KMS-11 (cell line): ENCODE measurements around the gene SLC10A7.

Source experiments
- H2AFZ ChIP-seq: fragments of 200-600 bp; sonication (generic); 2 replicates; pipeline ENCODE4 v1.6.1; 2016; ENCODE audit warnings: antibody characterized with exemption, mixed run types, low read depth
- H3K27ac ChIP-seq: fragments of 200-600 bp; sonication (generic); 2 replicates; pipeline ENCODE4 v1.6.1; 2016; ENCODE audit warnings: mild to moderate bottlenecking, mixed run types
- H3K27me3 ChIP-seq: fragments of 200-600 bp; sonication (generic); 2 replicates; pipeline ENCODE4 v1.6.1; 2017; ENCODE audit warnings: mild to moderate bottlenecking, low read depth, mixed run types, moderate library complexity; ENCODE audit not compliant: insufficient read depth
- H3K36me3 ChIP-seq: fragments of 200-600 bp; sonication (generic); 2 replicates; pipeline ENCODE4 v1.6.1; 2017; ENCODE audit warnings: mild to moderate bottlenecking, mixed run types; ENCODE audit not compliant: insufficient read depth
- H3K4me1 ChIP-seq: fragments of 200-600 bp; sonication (generic); 2 replicates; pipeline ENCODE4 v1.6.1; 2016; ENCODE audit warnings: mild to moderate bottlenecking, low read depth, mixed run types; ENCODE audit not compliant: poor library complexity, severe bottlenecking
- H3K4me2 ChIP-seq: fragments of 200-600 bp; sonication (generic); 2 replicates; pipeline ENCODE4 v1.7.0; 2016; ENCODE audit warnings: mild to moderate bottlenecking, mixed run types
- H3K4me3 ChIP-seq: fragments of 200-600 bp; sonication (generic); IDR thresholded peaks from 2 replicates; pipeline ENCODE4 v1.6.1; 2017; ENCODE audit warnings: low read depth, low read length, mixed read lengths; ENCODE audit not compliant: insufficient read depth
- H3K79me2 ChIP-seq: fragments of 200-600 bp; sonication (generic); 2 replicates; pipeline ENCODE4 v1.6.1; 2016; ENCODE audit warnings: low read depth, mixed run types; ENCODE audit not compliant: insufficient read depth
- H3K9ac ChIP-seq: fragments of 200-600 bp; sonication (generic); 2 replicates; pipeline ENCODE4 v1.6.1; 2016; ENCODE audit warnings: mild to moderate bottlenecking, mixed run types
- H4K20me1 ChIP-seq: fragments of 200-600 bp; sonication (generic); 2 replicates; pipeline ENCODE4 v1.6.1; 2016; ENCODE audit warnings: mild to moderate bottlenecking, mixed run types; ENCODE audit not compliant: insufficient read depth
- CTCF ChIP-seq: fragments of 200-600 bp; sonication (generic); conservative IDR thresholded peaks from 2 replicates; pipeline ENCODE4 v1.6.1; 2017; ENCODE audit warnings: low read depth, mild to moderate bottlenecking, antibody characterized with exemption, low read length, moderate library complexity, mixed read lengths

Gene SLC10A7

DNA sequence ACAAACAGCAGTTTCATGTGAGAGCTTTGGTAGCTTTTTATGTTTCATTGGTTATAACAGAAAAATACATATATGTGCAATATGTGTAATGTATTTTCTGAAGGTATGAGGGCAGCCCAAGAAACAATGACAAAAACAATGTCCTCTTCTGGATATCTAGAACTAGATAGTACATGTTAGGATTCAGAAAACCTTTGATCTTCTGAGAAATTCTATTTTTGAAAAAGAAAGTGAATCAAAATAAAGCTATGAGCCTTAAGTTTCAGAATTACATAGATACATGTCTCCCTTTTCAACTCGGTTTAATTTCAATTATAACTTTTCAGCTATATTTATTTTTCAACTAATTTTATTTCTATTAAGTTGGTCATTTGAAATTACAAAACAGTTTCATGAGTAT, 175.5 kb downstream of the SLC10A7 start:
- Histone ChIP-seq H3K79me2 (no peaks in the 10 kb centered on the region), H4K20me1 (no peaks in the 10 kb centered on the region), H3K36me3 (no peaks in the 10 kb centered on the region), H3K27me3 (no peaks in the 10 kb centered on the region), H3K4me3 (no peak overlapping the region), H3K4me1 (peaks cover 17% of the 10 kb centered on the region), H2AFZ (no peak overlapping the region), H3K4me2 (no peak overlapping the region), H3K9ac (no peak overlapping the region), H3K27ac (no peak overlapping the region)
- TF ChIP-seq CTCF, result no peak

GRCh38 chr4:146343776-146344175, 178.0 kb downstream of the SLC10A7 start:
- H3K4me1 ChIP-seq, result peaks cover 26% of the 10 kb centered on the region
- H3K79me2 ChIP-seq, result no peaks in the 10 kb centered on the region
- H3K9ac ChIP-seq, result no peak overlapping the region
- H3K27ac ChIP-seq, result no peak overlapping the region
- no peak for TF ChIP-seq CTCF
- H3K4me2 ChIP-seq, result no peak overlapping the region
- no peak overlapping the region for H2AFZ ChIP-seq
- no peak overlapping the region for H3K4me3 ChIP-seq
- no peaks in the 10 kb centered on the region for H4K20me1 ChIP-seq
- H3K27me3 ChIP-seq, result no peaks in the 10 kb centered on the region
- no peaks in the 10 kb centered on the region for H3K36me3 ChIP-seq

GRCh38 chr4:146343199-146343598, 178.5 kb downstream of the SLC10A7 start:
- H2AFZ ChIP-seq, result no peak overlapping the region
- no peak for TF ChIP-seq CTCF
- H3K79me2 ChIP-seq, result no peaks in the 10 kb centered on the region
- H4K20me1 ChIP-seq, result no peaks in the 10 kb centered on the region
- H3K27me3 ChIP-seq, result no peaks in the 10 kb centered on the region
- no peak overlapping the region for H3K4me2 ChIP-seq
- H3K36me3 ChIP-seq, result no peaks in the 10 kb centered on the region
- H3K4me3 ChIP-seq, result no peak overlapping the region
- H3K27ac ChIP-seq, result no peak overlapping the region
- H3K9ac ChIP-seq, result no peak overlapping the region
- peaks cover 32% of the 10 kb centered on the region for H3K4me1 ChIP-seq

DNA sequence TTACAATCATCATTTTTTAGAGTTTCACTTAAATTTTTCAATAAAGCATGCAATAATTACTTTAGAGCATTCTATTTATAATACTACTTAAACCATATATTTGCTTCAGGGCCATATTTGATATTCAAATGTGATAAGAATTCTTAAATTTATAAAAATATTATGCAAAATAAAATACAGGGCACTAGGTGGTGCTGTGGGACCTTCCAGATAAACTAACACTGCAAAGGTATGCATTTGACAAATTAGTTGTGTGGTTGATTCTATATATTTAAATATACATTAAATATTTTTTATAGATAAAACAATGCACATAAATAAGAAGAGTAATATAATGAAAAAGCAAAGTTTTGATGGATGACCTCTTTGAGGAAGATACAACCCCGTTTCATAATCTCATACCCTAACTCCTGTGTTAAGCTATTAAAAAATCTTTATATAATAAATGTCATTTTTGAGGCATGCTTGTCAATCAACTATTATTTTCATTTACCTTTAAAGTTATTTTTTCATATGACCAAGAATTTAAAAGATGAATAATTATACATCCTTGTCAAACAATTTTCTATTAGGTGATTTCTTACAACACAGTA, 179.0 kb downstream of the SLC10A7 start:
- H3K9ac ChIP-seq, result no peak overlapping the region
- no peak; the same call in 1 of the 2 replicates for TF ChIP-seq CTCF
- H3K27ac ChIP-seq, result no peak overlapping the region
- H3K4me2 ChIP-seq, result no peak overlapping the region
- no peaks in the 10 kb centered on the region for H3K79me2 ChIP-seq
- H3K4me3 ChIP-seq, result no peak overlapping the region
- H3K4me1 ChIP-seq, result peaks cover 33% of the 10 kb centered on the region
- no peaks in the 10 kb centered on the region for H3K36me3 ChIP-seq
- no peaks in the 10 kb centered on the region for H3K27me3 ChIP-seq
- H4K20me1 ChIP-seq, result no peaks in the 10 kb centered on the region
- H2AFZ ChIP-seq, result no peak overlapping the region
